Heart right ventricle (tissue), 16 donors: ENCODE results near the gene DAPP1. TPM values are rescaled to one million over a fixed set of nuclear protein-coding genes. Genes with fewer than 3 reads are reported as not detected.

Experiments
- ATAC-seq, 8 donors: fragments of 200-7000 bp; cut with Tn5 transposase; one replicate each; pipeline ENCODE4 v1.9.1; 2020; ENCODE audit warnings: mild to moderate bottlenecking in 8 of 8, moderate library complexity in 8 of 8, moderate number of reproducible peaks in 1 of 8
- DNase-seq, 2 donors: peaks; one replicate each; pipeline ENCODE4 v3.0.0-alpha.2; 2020
- H3K27ac ChIP-seq, 10 donors: fragments of 200-600 bp; sonication (generic) in 2 of 10; one replicate each; pipeline versions ENCODE4 v1.5.0 to v1.8.0; 2020 to 2022; ENCODE audit warnings: mild to moderate bottlenecking in 3 of 10
- H3K27me3 ChIP-seq, 7 donors: fragments of 200-600 bp; one replicate each; pipeline ENCODE4 v1.8.0; 2021 to 2022; ENCODE audit warnings: mild to moderate bottlenecking in 2 of 7
- H3K36me3 ChIP-seq, 9 donors: fragments of 200-600 bp; sonication (generic) in 1 of 9; one replicate each; pipeline versions ENCODE4 v1.5.0 to v1.8.0; 2020 to 2022; ENCODE audit warnings: mild to moderate bottlenecking in 2 of 9
- H3K4me1 ChIP-seq, 9 donors: fragments of 200-600 bp; sonication (generic) in 1 of 9; one replicate each; pipeline versions ENCODE4 v1.5.0 to v1.8.0; 2020 to 2022; ENCODE audit warnings: mild to moderate bottlenecking in 4 of 9
- H3K4me3 ChIP-seq, 10 donors: fragments of 200-600 bp; sonication (generic) in 2 of 10; one replicate each; pipeline versions ENCODE4 v1.5.0 to v1.8.0; 2020 to 2022; ENCODE audit warnings: mild to moderate bottlenecking in 7 of 10, moderate library complexity in 2 of 10
- H3K9me3 ChIP-seq, 11 donors: fragments of 200-600 bp in 10 of 11; sonication (generic) in 2 of 11; one replicate each; pipeline versions ENCODE4 v1.5.0 to v1.8.0; 2013 to 2022; ENCODE audit warnings: mild to moderate bottlenecking in 2 of 11, control low read depth in 1 of 11, moderate library complexity in 1 of 11
- CTCF ChIP-seq, 9 donors: fragments of 200-600 bp; sonication (generic) in 2 of 9; IDR thresholded peaks; one replicate each; pipeline versions ENCODE4 v1.5.0 to v1.8.0; 2021 to 2022; ENCODE audit warnings: antibody characterized with exemption in 9 of 9, mild to moderate bottlenecking in 5 of 9, moderate library complexity in 1 of 9
- whole genome bisulfite sequencing, 2 donors: extraction: QIAGEN DNeasy Blood & Tissue Kit; methylation state at CpG; one replicate each; pipeline ENCODE4 v1.1.7; 2013; ENCODE audit warnings: inconsistent platforms in 1 of 2; 5-methylcytosine and 5-hydroxymethylcytosine counted together
- intact Hi-C, 10 donors: fragments of 100-400 bp; cut with DNase I; formaldehyde crosslinking; loops; one replicate each; pipeline versions ENCODE4 v1.11.1 to v1.14.2; 2022
- polyA plus RNA-seq, 2 donors: library from polyadenylated mRNA; stranded (reverse); fragments of 200-250 nt; gene quantifications; one replicate each; pipeline ENCODE4 v1.2.3, GENCODE V29; 2013
- total RNA-seq, 10 donors: library from RNA; stranded (reverse); fragmentation: NEBNext Ultra II Directional in 3 of 10; extraction: Animal tissue kit (Norgen Biotek cat#: 25700) in 3 of 10; gene quantifications; one replicate each; pipeline versions ENCODE4 v1.2.1 to v1.2.4, GENCODE V29; 2021 to 2023
- donor health status: Arrhythmogenic right ventricular cardiomyopathy.
- donor health status: ischemic (EF 13 %, LVEDD 7.1; RV severe dilation, severe dysfunction).
- donor health status: healthy with polysubstance abuse.
- donor health status: DM: no; HTN: yes; CAD: no.
- donor health status: DM: no; HTN: no; CAD: no.
- donor health status: ischemic (EF 25% LVEDD 6.9; RV normal size, moderate dysfunction).
- donor health status: ischemic (EF 25% LVEDD 5.7; RV mildly dilated, moderate dysfunction).
- donor health status: healthy.
- donor health status: DM: yes; HTN: yes; CAD: no.
- donor health status: Ischemic cardiomyopathy.
- donor health status: ischemic (EF 35%, LVEDD 5.7; RV mildly dilated, moderate dysfunction).
- donor health status: nonischemic (EF 11% LVEDD 7.7; RV severe dilation, severe dysfunction).
- donor health status: DM: yes; HTN: yes; CAD: no.
- donor health status: PGD.
- donor health status: ischemic (EF 29% LVEDD 5.4; RV normal size, mild dysfunction).
- donor health status: nonischemic (EF 23%, LVEDD 6.1; RV moderate dilation, normal function).

The DAPP1 gene
- total and polyA plus RNA-seq, 12 donors = 0.16 to 5.4 (median 0.34) TPM; not detected in 1

DNA sequence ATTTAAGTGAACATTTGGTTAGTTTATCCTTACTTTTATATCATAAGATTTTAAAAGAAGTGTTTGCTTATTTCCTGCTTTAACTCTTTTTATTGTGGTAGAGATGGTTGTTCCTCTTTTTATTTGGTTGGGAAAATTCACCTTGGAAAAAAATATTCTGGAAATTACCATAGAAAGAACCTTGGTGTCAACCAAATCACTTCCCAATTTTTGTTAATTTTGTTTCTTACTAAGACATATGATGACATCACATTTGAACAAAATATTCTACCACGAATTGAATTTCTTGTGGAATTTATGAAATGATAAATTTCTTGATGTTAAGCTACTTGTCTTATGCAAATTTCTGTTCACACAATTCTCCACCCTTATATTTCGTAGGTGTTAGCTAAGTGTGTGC is 43.9 kb downstream of the DAPP1 start:
- intact Hi-C loops = no loop called here
- peaks cover 0 to 24% (median 0%) of the 10 kb centered on the region in 9 donors for H3K36me3 ChIP-seq
- no peaks in the 10 kb centered on the region for H3K9me3 ChIP-seq
- DNase-seq (no peak), ATAC-seq (no peak)
- no peak for TF ChIP-seq CTCF (IDR thresholded peaks at IDR 0.05)
- peaks cover 0 to 7% (median 0%) of the 10 kb centered on the region in 7 donors for H3K27me3 ChIP-seq
- peaks cover 0 to 30% (median 0%) of the 10 kb centered on the region in 9 donors for H3K4me1 ChIP-seq
- no peak overlapping the region for H3K27ac ChIP-seq
- WGBS, 2 donors = 67 to 68% methylated on average over 2 of the region's 2 CpGs
- H3K4me3 ChIP-seq = no peak overlapping the region

DNA sequence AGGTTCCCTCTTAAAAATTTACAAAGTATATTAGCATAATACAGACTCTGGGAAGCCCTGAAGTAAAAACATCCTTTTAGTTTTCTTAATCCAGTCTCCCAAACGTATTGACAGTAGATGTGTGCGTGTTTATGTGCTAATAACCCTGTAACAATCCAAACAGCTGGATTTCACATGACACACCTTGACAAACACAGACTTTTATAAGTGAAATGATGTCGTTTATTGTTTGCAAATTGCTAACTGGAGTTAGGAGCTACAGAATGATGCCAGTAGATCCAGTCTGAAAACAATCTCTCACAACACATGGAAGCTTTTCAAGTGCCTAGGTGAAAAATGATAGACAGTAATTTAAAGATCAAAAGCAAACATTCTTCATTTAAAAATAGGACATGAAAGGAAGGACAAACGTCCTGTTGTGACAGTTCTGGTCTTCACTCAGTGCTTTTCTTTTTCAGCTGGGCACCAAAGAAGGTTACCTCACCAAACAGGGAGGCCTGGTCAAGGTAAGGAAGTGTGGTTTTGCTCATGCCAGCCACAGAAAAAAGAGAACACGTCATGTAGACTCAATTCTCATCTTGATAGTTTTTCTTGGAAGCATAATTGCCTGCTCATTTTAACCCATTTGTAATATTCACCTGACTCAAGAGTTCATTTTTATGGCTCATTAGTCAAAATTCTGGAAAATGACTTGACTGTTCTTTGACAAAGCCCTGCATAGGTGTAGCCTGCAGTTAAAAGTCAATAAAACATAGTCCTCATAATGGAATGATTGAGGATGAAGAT is 44.7 kb downstream of the DAPP1 start:
- peaks cover 0 to 24% (median 0%) of the 10 kb centered on the region in 9 donors for H3K36me3 ChIP-seq
- intact Hi-C loops = no loop called here
- no peak for ATAC-seq
- H3K4me1 ChIP-seq = peaks cover 0 to 24% (median 0%) of the 10 kb centered on the region in 9 donors
- no peak overlapping the region for H3K4me3 ChIP-seq
- no peak for DNase-seq
- H3K27ac ChIP-seq = peak overlapping the region in 1 of 10 donors; percentile 11
- peaks cover 0 to 7% (median 0%) of the 10 kb centered on the region in 7 donors for H3K27me3 ChIP-seq
- WGBS, 2 donors = 48 to 53% methylated on average over 5 of the region's 5 CpGs
- no peaks in the 10 kb centered on the region for H3K9me3 ChIP-seq
- no peak for TF ChIP-seq CTCF (IDR thresholded peaks at IDR 0.05)

GRCh38 chr4:99863804-99864203 is 47.2 kb downstream of the DAPP1 start:
- no peak for ATAC-seq

DNA sequence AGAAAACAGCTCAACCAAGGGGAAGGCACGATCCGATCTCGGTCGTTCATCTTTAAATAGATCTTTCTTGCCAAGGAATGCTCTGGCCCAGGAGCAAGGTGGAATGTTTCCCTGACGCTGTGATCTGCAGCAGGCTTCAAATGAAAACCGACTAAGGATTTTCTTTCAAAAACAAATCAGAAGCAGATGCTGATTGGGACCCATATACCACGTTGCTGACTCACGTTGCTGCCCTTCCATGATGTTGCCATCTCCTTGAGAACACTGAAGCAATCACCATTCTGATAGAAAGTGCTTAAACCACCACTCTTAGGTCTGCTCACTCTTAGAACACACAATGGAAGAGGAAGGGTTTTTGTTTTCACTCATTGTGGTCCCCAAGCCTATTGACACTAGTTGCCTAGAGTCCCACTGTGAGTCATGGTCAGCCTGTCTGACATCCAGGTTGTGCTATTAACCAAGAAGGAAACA is 51.5 kb downstream of the DAPP1 start:
- peaks cover 0 to 5% (median 0%) of the 10 kb centered on the region in 7 donors for H3K27me3 ChIP-seq
- no peak overlapping the region for H3K27ac ChIP-seq
- intact Hi-C loops = no loop called here
- no peak overlapping the region for H3K4me3 ChIP-seq
- WGBS, 2 donors = 42 to 49% methylated on average over 8 of the region's 8 CpGs
- TF ChIP-seq CTCF (IDR thresholded peaks at IDR 0.05) = no peak
- H3K36me3 ChIP-seq = peaks cover 0 to 46% (median 0%) of the 10 kb centered on the region in 9 donors
- no peaks in the 10 kb centered on the region for H3K4me1 ChIP-seq
- no peak for DNase-seq
- peak in 1 of 8 donors; percentile 50 for ATAC-seq
- no peaks in the 10 kb centered on the region for H3K9me3 ChIP-seq

More at GRCh38 chr4:99863804-99864203, 47.2 kb downstream of the DAPP1 start:
- intact Hi-C loops = no loop called here
- H3K4me3 ChIP-seq = no peak overlapping the region
- peaks cover 0 to 7% (median 0%) of the 10 kb centered on the region in 7 donors for H3K27me3 ChIP-seq
- 60 to 68% methylated on average over 3 of the region's 3 CpGs for WGBS, 2 donors
- no peak for TF ChIP-seq CTCF (IDR thresholded peaks at IDR 0.05)
- H3K4me1 ChIP-seq = peaks cover 0 to 4% (median 0%) of the 10 kb centered on the region in 9 donors
- H3K9me3 ChIP-seq = no peaks in the 10 kb centered on the region
- H3K27ac ChIP-seq = no peak overlapping the region
- H3K36me3 ChIP-seq = peaks cover 0 to 40% (median 0%) of the 10 kb centered on the region in 9 donors
- no peak for DNase-seq
